GM23338 (cell line): ENCODE results near the gene CLIP1.

Source experiments
- CTCF ChIP-seq, 2 experiments: fragments of 200-600 bp in 1 of 2; sonication (generic) in 1 of 2; conservative IDR thresholded peaks; 2 replicates each; pipeline versions ENCODE4 v1.5.1 to v1.6.1; 2016 to 2017; ENCODE audit warnings: antibody characterized with exemption in 2 of 2, low read depth in 2 of 2, mild to moderate bottlenecking in 2 of 2, moderate library complexity in 1 of 2
- ETS1 ChIP-seq: IDR thresholded peaks from 2 replicates; pipeline ENCODE4 v1.6.1; 2016; ENCODE audit warnings: antibody characterized with exemption
- EZH2 ChIP-seq: fragments of 200-600 bp; sonication (generic); IDR thresholded peaks from one replicate; pipeline ENCODE4 v1.8.0; 2017; ENCODE audit warnings: antibody characterized with exemption, mild to moderate bottlenecking, low read depth; ENCODE audit not compliant: unreplicated experiment
- EZH2phosphoT487 ChIP-seq: fragments of 200-600 bp; sonication (generic); IDR thresholded peaks from one replicate; pipeline ENCODE4 v1.8.1; 2018; ENCODE audit warnings: antibody characterized with exemption; ENCODE audit not compliant: unreplicated experiment
- JUNB ChIP-seq: IDR thresholded peaks from one replicate; pipeline ENCODE4 v1.6.1; 2016; ENCODE audit warnings: antibody characterized with exemption; ENCODE audit not compliant: unreplicated experiment
- NANOG ChIP-seq: IDR thresholded peaks from 2 replicates; pipeline ENCODE4 v1.6.1; 2016; ENCODE audit warnings: antibody characterized with exemption, borderline replicate concordance
- POLR2AphosphoS5 ChIP-seq: IDR thresholded peaks from 2 replicates; pipeline ENCODE4 v1.6.1; 2016; ENCODE audit warnings: antibody characterized with exemption, low read depth
- REST ChIP-seq: IDR thresholded peaks from one replicate; pipeline ENCODE4 v1.6.1; 2018; ENCODE audit warnings: antibody characterized with exemption; ENCODE audit not compliant: unreplicated experiment
- ZNF114 ChIP-seq: fragments of 250-450 bp; sonication (Bioruptor Pico); IDR thresholded peaks from 2 replicates; pipeline ENCODE4 v1.5.0; 2020; ENCODE audit warnings: mild to moderate bottlenecking, moderate library complexity

- TF ChIP-seq CTCF (conservative IDR thresholded peaks at IDR 0.05; ENCODE audit: low read depth in 2 of 2) (no peak), ETS1 (no peak), POLR2AphosphoS5 (no peak), EZH2 (no peak), REST (no peak), JUNB (no peak), NANOG (no peak), EZH2phosphoT487 (no peak), ZNF114 (CRISPR knock-in tag) (no peak)
These were observed 4.9 kb upstream of the CLIP1 start for GRCh38 chr12:122427403-122427802.
